Measurements from ENCODE around the gene PTPRK. TPM values are rescaled to one million over a fixed set of nuclear protein-coding genes. Genes with fewer than 3 reads are reported as not detected.
A peak's percentile ranks its signal among the peaks of the same experiment; 100 is the strongest.

The PTPRK gene
- total RNA-seq, 4 donors from 2014 or later: 10.3 to 36.0 (median 20.5) TPM

GRCh38 chr6:128557081-128557480 is 36.7 kb upstream of the PTPRK start:
- no peaks in the 10 kb centered on the region for H3K4me1 ChIP-seq
- H3K4me3 ChIP-seq: no peak overlapping the region
- TF ChIP-seq POLR2A (IDR thresholded peaks at IDR 0.05): no peak
- no peak for TF ChIP-seq CTCF (IDR thresholded peaks at IDR 0.05)
- H3K9me3 ChIP-seq: no peaks in the 10 kb centered on the region
- H3K27ac ChIP-seq: no peak overlapping the region
- DNase-seq: no peak
- 85% methylated on average over 3 of the region's 3 CpGs for WGBS, 2 donors
- intact Hi-C loops (cut with DNase I): no loop called here
- no peaks in the 10 kb centered on the region for H3K36me3 ChIP-seq
- H3K27me3 ChIP-seq: no peaks in the 10 kb centered on the region

- H3K27ac ChIP-seq: no peak overlapping the region
- intact Hi-C loops (cut with DNase I): no loop called here
- WGBS, 2 donors: 46 to 47% methylated on average over 2 of the region's 2 CpGs
- DNase-seq: no peak
- H3K36me3 ChIP-seq: no peaks in the 10 kb centered on the region
- H3K4me1 ChIP-seq: no peaks in the 10 kb centered on the region
- no peak overlapping the region for H3K4me3 ChIP-seq
- H3K27me3 ChIP-seq: no peaks in the 10 kb centered on the region
- H3K9me3 ChIP-seq: no peaks in the 10 kb centered on the region
- TF ChIP-seq POLR2A (IDR thresholded peaks at IDR 0.05): no peak
- peak in 2 of 6 experiments; percentile 22 to 24 for TF ChIP-seq CTCF (IDR thresholded peaks at IDR 0.05)
These were observed 33.9 kb upstream of the PTPRK start for GRCh38 chr6:128554302-128554701.

GRCh38 chr6:128541261-128541660 is 20.9 kb upstream of the PTPRK start:
- Histone ChIP-seq H3K27ac (no peak overlapping the region), H3K4me1 (no peaks in the 10 kb centered on the region), H3K9me3 (no peaks in the 10 kb centered on the region), H3K4me3 (no peak overlapping the region), H3K27me3 (no peaks in the 10 kb centered on the region), H3K36me3 (no peaks in the 10 kb centered on the region)
- intact Hi-C loops (cut with DNase I): no loop called here
- TF ChIP-seq CTCF (IDR thresholded peaks at IDR 0.05): no peak
- DNase-seq: no peak
- WGBS, 2 donors: 40 to 59% methylated on average over 1 of the region's 1 CpG

GRCh38 chr6:128538763-128539162 is 18.4 kb upstream of the PTPRK start:
- WGBS, 2 donors: 84 to 95% methylated on average over 4 of the region's 4 CpGs
- Histone ChIP-seq H3K36me3 (no peaks in the 10 kb centered on the region), H3K27ac (no peak overlapping the region), H3K9me3 (no peaks in the 10 kb centered on the region), H3K4me3 (no peak overlapping the region), H3K27me3 (no peaks in the 10 kb centered on the region), H3K4me1 (no peaks in the 10 kb centered on the region)
- no peak for DNase-seq
- TF ChIP-seq POLR2A (IDR thresholded peaks at IDR 0.05): no peak
- TF ChIP-seq CTCF (IDR thresholded peaks at IDR 0.05): no peak
- intact Hi-C loops (cut with DNase I): no loop called here

GRCh38 chr6:128532827-128533226 is 12.4 kb upstream of the PTPRK start:
- no peak overlapping the region for H3K4me3 ChIP-seq
- intact Hi-C loops (cut with DNase I): no loop called here

More at GRCh38 chr6:128532827-128533226, 12.4 kb upstream of the PTPRK start:
- DNase-seq: no peak
- Histone ChIP-seq H3K27ac (no peak overlapping the region), H3K27me3 (no peaks in the 10 kb centered on the region), H3K9me3 (no peaks in the 10 kb centered on the region), H3K36me3 (no peaks in the 10 kb centered on the region), H3K4me1 (no peaks in the 10 kb centered on the region)
- TF ChIP-seq POLR2A (IDR thresholded peaks at IDR 0.05) (no peak), CTCF (IDR thresholded peaks at IDR 0.05) (no peak)
- WGBS, 2 donors: 47 to 69% methylated on average over 3 of the region's 3 CpGs
